GM23338 (cell line): ENCODE results near the gene DOCK4. TPM values are rescaled to one million over a fixed set of nuclear protein-coding genes. Genes with fewer than 3 reads are reported as not detected.

ENCODE experiments used
- ATAC-seq: fragments of 200-7000 bp; cut with Tn5 transposase; 3 replicates; pipeline ENCODE4 v1.9.1; 2020
- DNase-seq: peaks from one replicate; pipeline ENCODE4 v3.0.0-alpha.2; 2015; ENCODE audit warnings: low spot score
- H2AFZ ChIP-seq: fragments of 200-600 bp; sonication (generic); 2 replicates; pipeline ENCODE4 v1.8.0; 2016; ENCODE audit warnings: antibody characterized with exemption, mild to moderate bottlenecking, moderate library complexity
- H3F3A ChIP-seq: fragments of 200-600 bp; sonication (generic); replicated peaks from 2 replicates; pipeline ENCODE4 v1.8.0; 2017; ENCODE audit warnings: antibody characterized with exemption, mixed run types, low read depth
- H3K27ac ChIP-seq: fragments of 200-600 bp; sonication (generic); 2 replicates; pipeline ENCODE4 v1.6.1; 2016; ENCODE audit warnings: low read depth
- H3K27me3 ChIP-seq: fragments of 200-600 bp; sonication (generic); 2 replicates; pipeline ENCODE4 v1.8.0; 2016; ENCODE audit warnings: mild to moderate bottlenecking, mixed run types, moderate library complexity; ENCODE audit not compliant: insufficient read depth
- H3K36me3 ChIP-seq: fragments of 200-600 bp; sonication (generic); 2 replicates; pipeline ENCODE4 v1.8.0; 2016; ENCODE audit warnings: mild to moderate bottlenecking; ENCODE audit not compliant: insufficient read depth
- H3K4me1 ChIP-seq: fragments of 200-600 bp; sonication (generic); 2 replicates; pipeline ENCODE4 v1.8.0; 2016; ENCODE audit warnings: mild to moderate bottlenecking, moderate library complexity; ENCODE audit not compliant: insufficient read depth
- H3K4me2 ChIP-seq: fragments of 200-600 bp; sonication (generic); 2 replicates; pipeline ENCODE4 v1.7.1; 2017; ENCODE audit warnings: mixed run types
- H3K4me3 ChIP-seq: fragments of 200-600 bp; sonication (generic); 2 replicates; pipeline ENCODE4 v1.6.1; 2016; ENCODE audit warnings: mixed run types
- H3K79me2 ChIP-seq: fragments of 200-600 bp; sonication (generic); replicated peaks from 2 replicates; pipeline ENCODE4 v1.8.0; 2017; ENCODE audit warnings: mild to moderate bottlenecking; ENCODE audit not compliant: insufficient read depth
- H3K9me2 ChIP-seq: fragments of 200-600 bp; sonication (generic); 2 replicates; pipeline ENCODE4 v1.8.0; 2017; ENCODE audit not compliant: insufficient read depth
- H4K20me1 ChIP-seq: fragments of 200-600 bp; sonication (generic); replicated peaks from 2 replicates; pipeline ENCODE4 v1.8.0; 2017; ENCODE audit warnings: mild to moderate bottlenecking; ENCODE audit not compliant: insufficient read depth
- H3K27ac Mint-ChIP-seq: 2 replicates; pipeline ENCODE4 v1.8.0; 2020; ENCODE audit warnings: inconsistent platforms, mild to moderate bottlenecking, moderate library complexity, mixed read lengths
- H3K27me3 Mint-ChIP-seq: 3 replicates; pipeline ENCODE4 v1.8.0; 2022; ENCODE audit warnings: low read depth, mild to moderate bottlenecking, moderate library complexity, mixed read lengths, inconsistent platforms; ENCODE audit not compliant: insufficient read depth, poor library complexity
- H3K36me3 Mint-ChIP-seq: 3 replicates; pipeline ENCODE4 v1.8.0; 2021; ENCODE audit warnings: low read depth, mild to moderate bottlenecking, inconsistent platforms, moderate library complexity, mixed read lengths
- H3K4me1 Mint-ChIP-seq: 3 replicates; pipeline ENCODE4 v1.8.0; 2020; ENCODE audit warnings: mild to moderate bottlenecking, inconsistent platforms, mixed read lengths
- H3K4me3 Mint-ChIP-seq: 3 replicates; pipeline ENCODE4 v1.8.0; 2021; ENCODE audit warnings: moderate library complexity, mild to moderate bottlenecking, inconsistent platforms, mixed read lengths
- H3K9me3 Mint-ChIP-seq: 3 replicates; pipeline ENCODE4 v1.8.0; 2020; ENCODE audit warnings: moderate library complexity, mild to moderate bottlenecking, inconsistent platforms, mixed read lengths
- CREB1 ChIP-seq: fragments of 250-450 bp; sonication (Bioruptor Pico); IDR thresholded peaks from 2 replicates; pipeline ENCODE4 v1.5.0; 2020; ENCODE audit warnings: low read depth, mild to moderate bottlenecking, moderate library complexity
- CTCF ChIP-seq, 2 experiments: fragments of 200-600 bp in 1 of 2; sonication (generic) in 1 of 2; conservative IDR thresholded peaks; 2 replicates each; pipeline versions ENCODE4 v1.5.1 to v1.6.1; 2016 to 2017; ENCODE audit warnings: antibody characterized with exemption in 2 of 2, low read depth in 2 of 2, mild to moderate bottlenecking in 2 of 2, moderate library complexity in 1 of 2
- EZH2 ChIP-seq: fragments of 200-600 bp; sonication (generic); IDR thresholded peaks from one replicate; pipeline ENCODE4 v1.8.0; 2017; ENCODE audit warnings: antibody characterized with exemption, mild to moderate bottlenecking, low read depth; ENCODE audit not compliant: unreplicated experiment
- EZH2phosphoT487 ChIP-seq: fragments of 200-600 bp; sonication (generic); IDR thresholded peaks from one replicate; pipeline ENCODE4 v1.8.1; 2018; ENCODE audit warnings: antibody characterized with exemption; ENCODE audit not compliant: unreplicated experiment
- NANOG ChIP-seq: IDR thresholded peaks from 2 replicates; pipeline ENCODE4 v1.6.1; 2016; ENCODE audit warnings: antibody characterized with exemption, borderline replicate concordance
- POLR2AphosphoS5 ChIP-seq: IDR thresholded peaks from 2 replicates; pipeline ENCODE4 v1.6.1; 2016; ENCODE audit warnings: antibody characterized with exemption, low read depth
- REST ChIP-seq: IDR thresholded peaks from one replicate; pipeline ENCODE4 v1.6.1; 2018; ENCODE audit warnings: antibody characterized with exemption; ENCODE audit not compliant: unreplicated experiment
- STAT1 ChIP-seq: IDR thresholded peaks from one replicate; pipeline ENCODE4 v1.6.1; 2016; ENCODE audit warnings: antibody characterized with exemption; ENCODE audit not compliant: unreplicated experiment
- ZNF114 ChIP-seq: fragments of 250-450 bp; sonication (Bioruptor Pico); IDR thresholded peaks from 2 replicates; pipeline ENCODE4 v1.5.0; 2020; ENCODE audit warnings: mild to moderate bottlenecking, moderate library complexity
- ZNF331 ChIP-seq: fragments of 250-450 bp; sonication (Bioruptor Pico); IDR thresholded peaks from 2 replicates; pipeline ENCODE4 v1.5.0; 2020; ENCODE audit warnings: low read depth, mild to moderate bottlenecking, moderate library complexity
- polyA plus RNA-seq: library from polyadenylated mRNA; unstranded; fragments of >200 nt; fragmentation: Nextera tagmentation; extraction: Ambion mirVana; gene quantifications from 2 replicates; pipeline ENCODE4 v1.2.1, GENCODE V29; 2016
- total RNA-seq: library from RNA; depleted of rRNA; stranded (reverse); fragments of >200 nt; shearing (Covaris generic); gene quantifications from 2 replicates; pipeline ENCODE4 v1.2.3, GENCODE V29; 2014
- TF ChIP-seq, protein P1 (sequence below): IDR thresholded peaks from 2 replicates; pipeline ENCODE4 v1.6.1; 2016; ENCODE audit warnings: antibody characterized with exemption

DOCK4 gene
- total and polyA plus RNA-seq, 2 experiments from 2014 or later, result 6.3 to 33.8 TPM

- TF ChIP-seq CTCF (conservative IDR thresholded peaks at IDR 0.05; ENCODE audit: low read depth in 2 of 2) (no peak), ZNF114 (no peak), CREB1 (CRISPR knock-in tag) (no peak), REST (no peak)
- TF ChIP-seq, protein P1, sequence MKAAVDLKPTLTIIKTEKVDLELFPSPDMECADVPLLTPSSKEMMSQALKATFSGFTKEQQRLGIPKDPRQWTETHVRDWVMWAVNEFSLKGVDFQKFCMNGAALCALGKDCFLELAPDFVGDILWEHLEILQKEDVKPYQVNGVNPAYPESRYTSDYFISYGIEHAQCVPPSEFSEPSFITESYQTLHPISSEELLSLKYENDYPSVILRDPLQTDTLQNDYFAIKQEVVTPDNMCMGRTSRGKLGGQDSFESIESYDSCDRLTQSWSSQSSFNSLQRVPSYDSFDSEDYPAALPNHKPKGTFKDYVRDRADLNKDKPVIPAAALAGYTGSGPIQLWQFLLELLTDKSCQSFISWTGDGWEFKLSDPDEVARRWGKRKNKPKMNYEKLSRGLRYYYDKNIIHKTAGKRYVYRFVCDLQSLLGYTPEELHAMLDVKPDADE, result no peak
These were observed 223.4 kb downstream of the DOCK4 start (continued) for GRCh38 chr7:111982804-111983203.

- no peak overlapping the region for H3K4me2 ChIP-seq
- H3K4me1 Mint-ChIP-seq, result peaks cover 8% of the 10 kb centered on the region; the same call in 2 of the 3 replicates
- no peaks in the 10 kb centered on the region for H3K27me3 ChIP-seq
- H2AFZ ChIP-seq, result no peak overlapping the region
- no peak overlapping the region for H3K27ac ChIP-seq
- no peaks in the 10 kb centered on the region; the same call in 1 of the 2 replicates for H3K9me2 ChIP-seq
- H3F3A ChIP-seq, result no peaks in the 10 kb centered on the region
- no peaks in the 10 kb centered on the region for H3K4me1 ChIP-seq
- no peaks in the 10 kb centered on the region for H3K79me2 ChIP-seq
- H4K20me1 ChIP-seq, result no peaks in the 10 kb centered on the region
- H3K36me3 ChIP-seq, result no peaks in the 10 kb centered on the region; the same call in 1 of the 2 replicates
- H3K27me3 Mint-ChIP-seq, result no peaks in the 10 kb centered on the region
- peaks cover 19% of the 10 kb centered on the region for H3K36me3 Mint-ChIP-seq
- no peak overlapping the region for H3K4me3 Mint-ChIP-seq
- H3K9me3 Mint-ChIP-seq, result no peaks in the 10 kb centered on the region
- DNase-seq (no peak), ATAC-seq (no peak)
- no peak overlapping the region for H3K4me3 ChIP-seq
- TF ChIP-seq CTCF (conservative IDR thresholded peaks at IDR 0.05; ENCODE audit: low read depth in 2 of 2), result no peak
- TF ChIP-seq STAT1, result no peak
- no peak for TF ChIP-seq ZNF331
- TF ChIP-seq REST, result no peak
- TF ChIP-seq EZH2phosphoT487, result no peak
- no peak for TF ChIP-seq EZH2
- no peak for TF ChIP-seq NANOG
- no peak for TF ChIP-seq POLR2AphosphoS5
- TF ChIP-seq, protein P1, result no peak
- TF ChIP-seq CREB1 (CRISPR knock-in tag), result no peak
- H3K27ac Mint-ChIP-seq, result no peak overlapping the region
These were observed 224.1 kb downstream of the DOCK4 start for GRCh38 chr7:111982133-111982532.
